Fibroblast of skin of left quadriceps (primary cell): ENCODE results near the gene PIGL.
"Not testable (repeated sequence)": the region's sequence is repeated elsewhere in the genome, so short reads cannot be mapped to it uniquely, and the experiment has no call there.

Source experiments
- DNase-seq, 2 experiments: peaks; one replicate each; pipeline ENCODE4 v3.0.0-alpha.2; 2013; ENCODE audit warnings: low read depth in 2 of 2

The PIGL gene

GRCh38 chr17:16216341-16217001 lies 539 bp upstream of the PIGL start:
- not testable (repeated sequence) for DNase-seq

- DNase-seq = no peak
Observed at GRCh38 chr17:16222406-16222805, 5.4 kb downstream of the PIGL start.

- not testable (repeated sequence) for DNase-seq
Observed at GRCh38 chr17:16229912-16230561, 13.0 kb downstream of the PIGL start.

GRCh38 chr17:16232391-16232790 lies 15.4 kb downstream of the PIGL start:
- DNase-seq = no peak

GRCh38 chr17:16239931-16240330 lies 22.9 kb downstream of the PIGL start:
- no peak for DNase-seq

GRCh38 chr17:16241906-16242399 lies 24.9 kb downstream of the PIGL start:
- no peak for DNase-seq

GRCh38 chr17:16243385-16243784 lies 26.4 kb downstream of the PIGL start:
- no peak for DNase-seq

GRCh38 chr17:16243801-16244567 lies 27.0 kb downstream of the PIGL start:
- no peak for DNase-seq

- DNase-seq = no peak
Observed at GRCh38 chr17:16247586-16247984, 30.6 kb downstream of the PIGL start.

- peak; percentile 14 to 20 for DNase-seq
Observed at GRCh38 chr17:16250635-16251034, 33.6 kb downstream of the PIGL start.

- DNase-seq = no peak
Observed at GRCh38 chr17:16251043-16251442, 34.0 kb downstream of the PIGL start.

- no peak for DNase-seq
Observed at GRCh38 chr17:16251556-16251955, 34.5 kb downstream of the PIGL start.

GRCh38 chr17:16254773-16255400 lies 37.9 kb downstream of the PIGL start:
- no peak for DNase-seq

GRCh38 chr17:16255481-16255921 lies 38.5 kb downstream of the PIGL start:
- DNase-seq = no peak

- no peak for DNase-seq
Observed at GRCh38 chr17:16258901-16259300, 41.9 kb downstream of the PIGL start.

GRCh38 chr17:16259926-16260325 lies 42.9 kb downstream of the PIGL start:
- DNase-seq = no peak

- DNase-seq = no peak
Observed at GRCh38 chr17:16261049-16261448, 44.0 kb downstream of the PIGL start.

GRCh38 chr17:16262201-16262600 lies 45.2 kb downstream of the PIGL start:
- no peak for DNase-seq

- no peak for DNase-seq
Observed at GRCh38 chr17:16267174-16267573, 50.2 kb downstream of the PIGL start.

- peak in 1 of 2 experiments; percentile 34 for DNase-seq
Observed at GRCh38 chr17:16269658-16270057, 52.6 kb downstream of the PIGL start.

- no peak for DNase-seq
Observed at GRCh38 chr17:16272111-16272840, 55.3 kb downstream of the PIGL start.
